HT-29 (cell line): ENCODE results near the gene KCNQ5. TPM values are rescaled to one million over a fixed set of nuclear protein-coding genes. Genes with fewer than 3 reads are reported as not detected.

Source experiments
- DNase-seq: peaks from one replicate; pipeline ENCODE4 v3.0.0-alpha.2; 2015; ENCODE audit warnings: low spot score
- total RNA-seq: library from RNA; depleted of rRNA; stranded (reverse); fragments of >200 nt; shearing (Covaris generic); gene quantifications from 2 replicates; pipeline ENCODE4 v1.2.3, GENCODE V29; 2014

KCNQ5 gene
- total RNA-seq, 1 experiment from 2014 or later, result not detected

DNA sequence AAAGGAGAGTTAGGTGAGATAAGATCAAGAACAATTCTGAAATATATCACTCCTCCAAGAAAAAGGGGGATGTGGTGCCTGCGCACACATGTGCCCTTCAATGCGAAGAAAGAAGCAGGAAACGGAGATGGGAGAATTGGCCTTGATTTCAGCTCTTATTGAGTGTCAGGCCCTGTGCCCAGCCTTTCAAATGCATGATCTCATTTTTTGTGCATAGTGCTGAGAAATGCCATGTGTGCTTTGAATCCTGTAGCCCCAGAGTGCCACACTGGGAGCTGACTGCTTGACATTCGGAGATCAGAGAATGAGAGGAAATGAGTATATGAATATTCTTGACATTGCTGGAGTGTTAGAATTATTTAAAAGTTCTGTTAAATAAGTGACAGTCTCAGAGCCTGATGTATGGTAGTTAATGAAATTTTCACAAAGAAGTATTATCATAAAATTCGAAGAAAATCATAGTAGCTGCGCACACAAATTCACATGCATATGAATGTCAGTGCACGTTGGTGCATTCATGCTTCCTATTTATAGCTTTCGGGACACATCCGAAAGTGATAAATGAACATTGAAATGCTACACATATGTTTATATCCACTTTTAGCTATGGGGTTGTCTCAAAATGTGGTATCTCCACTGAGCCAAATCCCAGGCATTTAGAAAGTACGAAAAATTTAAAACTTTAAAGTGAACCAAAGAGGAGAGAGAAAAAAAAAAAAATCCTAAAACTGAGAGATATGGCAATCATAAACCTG lies 172.0 kb downstream of the KCNQ5 start:
- DNase-seq, result no peak

- no peak for DNase-seq
Observed at GRCh38 chr6:72798196-72798595, 176.3 kb downstream of the KCNQ5 start.

- DNase-seq, result no peak
Observed at GRCh38 chr6:72809746-72810379, 188.0 kb downstream of the KCNQ5 start.

GRCh38 chr6:72810571-72811280 lies 188.9 kb downstream of the KCNQ5 start:
- no peak for DNase-seq

GRCh38 chr6:72811971-72812421 lies 190.1 kb downstream of the KCNQ5 start:
- no peak for DNase-seq

DNA sequence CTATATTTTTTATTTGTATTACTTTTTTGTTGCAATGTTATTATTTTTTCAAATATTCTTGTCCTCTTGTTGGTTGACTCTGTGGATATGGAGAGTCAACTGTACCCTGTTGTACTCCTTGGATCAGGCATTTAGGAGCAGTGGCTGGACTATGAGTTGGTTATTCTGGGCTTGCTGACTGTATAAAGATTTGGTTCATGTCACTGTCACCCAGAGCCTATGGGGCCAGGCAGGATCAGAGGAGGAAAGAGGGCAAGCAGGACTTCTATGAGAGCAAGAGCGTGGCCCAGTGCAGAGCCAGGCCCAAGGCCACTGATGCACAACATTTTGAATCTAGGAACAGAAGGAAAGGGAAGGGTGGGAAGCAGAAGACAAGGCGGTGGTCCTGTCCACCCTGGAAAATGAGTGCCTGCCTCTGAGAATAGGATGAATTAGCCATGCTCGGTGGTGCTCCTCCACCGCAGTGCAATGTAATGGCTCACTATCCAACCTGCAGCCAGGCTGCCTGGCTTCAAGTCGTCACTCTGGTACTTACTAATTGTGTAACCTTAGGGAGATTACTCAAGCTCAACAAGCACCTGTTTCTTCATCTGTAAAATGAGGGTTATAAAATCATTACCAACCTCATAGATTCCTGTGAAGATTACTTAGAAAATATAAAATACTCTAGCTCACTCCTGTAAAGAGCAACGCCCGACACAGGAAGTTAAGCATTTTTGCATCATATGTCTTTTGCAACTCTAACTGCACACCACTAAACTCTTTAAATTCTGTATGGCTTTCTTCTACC lies 192.1 kb downstream of the KCNQ5 start:
- DNase-seq, result no peak

GRCh38 chr6:72816022-72816421 lies 194.2 kb downstream of the KCNQ5 start:
- DNase-seq, result no peak

GRCh38 chr6:72817208-72817607 lies 195.3 kb downstream of the KCNQ5 start:
- no peak for DNase-seq

DNA sequence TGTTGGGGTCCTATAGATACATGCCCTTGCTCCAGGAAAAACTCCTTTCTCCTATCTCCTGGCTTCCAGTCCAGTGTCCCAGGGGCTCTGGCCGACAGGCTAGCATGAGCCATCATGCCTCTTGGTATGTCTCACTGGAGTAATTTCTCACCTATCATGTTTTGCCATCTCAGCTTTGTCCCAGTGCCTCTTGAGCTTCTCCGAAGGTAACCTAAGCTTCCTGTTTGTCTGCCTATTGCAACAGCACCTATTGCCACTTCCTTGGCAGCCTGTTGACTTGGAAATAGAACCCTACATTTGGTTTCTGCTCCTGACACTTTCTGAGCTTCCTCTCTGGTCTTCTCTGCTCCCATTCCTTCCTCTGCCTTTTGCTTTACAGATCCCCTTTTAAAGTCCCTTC lies 197.7 kb downstream of the KCNQ5 start:
- no peak for DNase-seq

DNA sequence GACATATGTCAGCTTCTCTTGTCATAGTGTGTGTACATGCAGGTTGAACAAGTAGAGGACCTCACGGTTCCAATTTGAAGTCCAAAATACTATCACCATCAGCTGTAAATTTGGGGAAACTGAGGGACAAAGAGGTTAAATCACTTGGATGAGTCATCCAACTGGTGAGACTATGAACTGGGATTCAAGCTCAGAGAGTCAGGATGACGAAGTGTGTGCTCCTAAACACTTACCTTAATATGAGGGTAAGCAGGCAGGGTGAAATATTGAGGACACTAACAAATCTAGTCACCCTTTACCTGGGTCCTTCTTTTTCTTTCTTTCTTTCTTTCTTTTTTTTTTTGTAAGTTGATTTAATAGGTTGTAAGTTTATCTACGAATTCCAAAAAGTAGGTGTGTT lies 198.3 kb downstream of the KCNQ5 start:
- no peak for DNase-seq

GRCh38 chr6:72820906-72821305 lies 199.0 kb downstream of the KCNQ5 start:
- no peak for DNase-seq

DNA sequence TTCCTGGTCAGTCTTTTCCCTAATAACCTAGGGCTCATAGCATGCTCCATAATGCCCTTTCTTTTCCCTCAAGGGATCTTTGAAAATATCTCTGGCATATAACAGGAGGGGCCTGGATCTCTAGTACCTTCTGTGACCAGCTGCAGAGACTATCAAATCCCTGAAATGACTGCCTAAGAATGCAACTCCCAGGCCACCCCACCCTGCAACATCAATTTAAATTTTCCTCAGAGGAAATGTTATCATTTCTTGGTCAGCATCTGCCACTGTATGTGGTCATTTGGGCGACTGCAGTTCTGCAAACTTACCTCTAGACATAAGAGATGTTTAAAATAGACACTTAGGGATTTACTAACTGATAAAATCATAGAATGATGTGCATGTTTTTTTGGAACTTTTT lies 200.2 kb downstream of the KCNQ5 start:
- DNase-seq, result no peak

DNA sequence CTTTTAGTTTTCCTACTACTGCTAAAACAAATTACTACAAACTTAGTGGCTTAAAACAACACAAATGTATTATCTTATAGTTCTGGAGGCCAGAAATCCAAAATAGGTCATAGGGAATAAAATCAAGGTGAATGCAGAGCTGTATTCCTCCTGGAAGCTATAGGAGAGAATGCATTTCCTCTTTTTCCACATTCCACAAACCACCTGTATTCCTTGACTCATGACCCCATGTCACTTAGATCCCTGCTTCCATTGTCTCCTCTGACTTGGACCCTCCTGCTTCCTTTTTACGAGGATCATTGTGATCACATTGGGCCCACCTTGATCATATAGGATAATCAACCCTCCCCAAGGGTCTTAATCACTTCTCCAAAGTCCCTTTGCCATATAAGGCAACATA lies 200.8 kb downstream of the KCNQ5 start:
- no peak for DNase-seq

- no peak for DNase-seq
Observed at GRCh38 chr6:72824833-72825232, 203.0 kb downstream of the KCNQ5 start.

DNA sequence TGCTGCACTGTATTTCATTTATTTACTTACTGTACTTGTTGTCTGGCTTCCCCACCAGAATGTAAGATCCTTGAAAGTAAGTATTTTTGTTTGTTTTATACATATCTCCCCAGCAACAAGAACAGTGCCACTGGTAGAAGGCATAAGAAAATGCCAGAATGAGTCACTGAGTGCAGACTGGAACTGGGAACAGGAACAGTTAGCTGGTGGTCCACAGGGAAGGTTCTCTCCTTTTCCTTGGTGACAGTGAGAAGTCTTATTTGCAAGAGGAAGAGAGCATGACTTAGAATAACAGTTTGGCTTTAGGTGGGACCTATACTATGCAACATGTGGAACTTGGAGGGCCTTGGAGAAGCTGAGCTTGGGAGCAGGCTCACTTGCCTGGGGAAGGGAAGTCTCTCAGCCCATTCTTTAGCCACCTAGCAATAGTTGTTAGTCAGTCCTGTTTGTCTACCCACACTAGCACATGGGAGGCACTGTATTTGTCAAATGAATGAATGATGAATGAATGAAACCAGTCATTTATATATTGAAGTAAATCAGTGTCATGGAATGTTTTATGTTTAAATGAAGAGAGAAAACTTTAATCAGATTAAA lies 203.5 kb downstream of the KCNQ5 start:
- no peak for DNase-seq

- no peak for DNase-seq
Observed at GRCh38 chr6:72826037-72826436, 204.2 kb downstream of the KCNQ5 start.

- no peak for DNase-seq
Observed at GRCh38 chr6:72826744-72827438, 205.0 kb downstream of the KCNQ5 start.

DNA sequence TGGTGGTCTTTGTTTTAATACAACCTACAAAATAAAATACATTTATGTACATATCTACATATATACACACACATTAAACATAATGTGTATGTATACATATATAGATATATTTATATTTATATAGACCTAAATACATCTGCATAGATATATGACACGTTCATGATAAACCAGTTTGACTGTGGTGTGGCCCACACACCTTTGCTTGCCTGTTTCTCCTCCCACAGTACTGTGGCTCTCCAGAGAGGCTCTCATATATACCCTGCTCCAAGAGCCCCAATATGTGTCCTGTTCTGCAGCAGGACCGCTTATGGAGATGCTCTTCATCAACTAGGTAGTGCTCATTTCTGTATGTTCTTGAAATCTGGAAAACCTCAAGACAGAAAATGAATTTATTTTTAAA lies 207.0 kb downstream of the KCNQ5 start:
- no peak for DNase-seq

GRCh38 chr6:72832271-72832670 lies 210.4 kb downstream of the KCNQ5 start:
- DNase-seq, result no peak

DNA sequence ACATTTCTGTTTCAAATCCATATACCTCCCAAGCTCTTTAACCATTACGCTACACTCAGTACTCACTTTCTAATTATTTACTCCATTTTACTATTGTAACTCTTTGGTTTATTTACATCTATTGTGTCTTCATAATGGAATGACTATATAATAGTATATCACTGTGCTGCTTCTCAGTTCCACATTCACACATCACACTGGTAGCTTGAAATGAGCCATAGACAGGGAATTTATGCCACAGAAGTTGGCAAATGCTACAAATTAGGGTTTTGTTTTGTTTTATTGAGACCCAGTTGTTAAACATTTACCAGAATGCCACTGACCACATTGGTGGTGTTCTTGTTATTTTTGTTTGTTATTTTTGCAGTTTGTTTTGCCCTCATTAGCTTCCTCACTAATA lies 213.9 kb downstream of the KCNQ5 start:
- no peak for DNase-seq

DNA sequence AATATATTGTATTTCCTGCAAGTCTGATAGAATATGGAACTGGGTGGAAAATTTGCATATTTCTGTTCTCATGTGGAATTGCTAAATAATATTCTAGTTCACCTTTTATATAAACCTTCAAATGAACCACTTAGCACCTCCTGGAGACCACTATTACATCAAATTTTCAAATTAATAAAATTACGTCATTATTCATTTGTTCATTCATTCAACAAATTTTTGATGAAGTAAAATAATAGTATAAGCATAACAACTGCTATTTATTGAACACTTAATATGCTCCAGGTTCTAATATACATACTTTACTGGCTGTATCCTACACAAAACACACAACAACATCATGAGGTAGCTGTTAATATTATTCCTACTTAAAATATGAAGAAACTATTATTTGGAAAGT lies 215.1 kb downstream of the KCNQ5 start:
- no peak for DNase-seq
